GM23338 (cell line): ENCODE results near the gene TJP2. TPM values are rescaled to one million over a fixed set of nuclear protein-coding genes. Genes with fewer than 3 reads are reported as not detected.

ENCODE experiments used
- ATAC-seq: fragments of 200-7000 bp; cut with Tn5 transposase; 3 replicates; pipeline ENCODE4 v1.9.1; 2020
- DNase-seq: peaks from one replicate; pipeline ENCODE4 v3.0.0-alpha.2; 2015; ENCODE audit warnings: low spot score
- H2AFZ ChIP-seq: fragments of 200-600 bp; sonication (generic); 2 replicates; pipeline ENCODE4 v1.8.0; 2016; ENCODE audit warnings: antibody characterized with exemption, mild to moderate bottlenecking, moderate library complexity
- H3F3A ChIP-seq: fragments of 200-600 bp; sonication (generic); replicated peaks from 2 replicates; pipeline ENCODE4 v1.8.0; 2017; ENCODE audit warnings: antibody characterized with exemption, mixed run types, low read depth
- H3K27ac ChIP-seq: fragments of 200-600 bp; sonication (generic); 2 replicates; pipeline ENCODE4 v1.6.1; 2016; ENCODE audit warnings: low read depth
- H3K27me3 ChIP-seq: fragments of 200-600 bp; sonication (generic); 2 replicates; pipeline ENCODE4 v1.8.0; 2016; ENCODE audit warnings: mild to moderate bottlenecking, mixed run types, moderate library complexity; ENCODE audit not compliant: insufficient read depth
- H3K36me3 ChIP-seq: fragments of 200-600 bp; sonication (generic); 2 replicates; pipeline ENCODE4 v1.8.0; 2016; ENCODE audit warnings: mild to moderate bottlenecking; ENCODE audit not compliant: insufficient read depth
- H3K4me1 ChIP-seq: fragments of 200-600 bp; sonication (generic); 2 replicates; pipeline ENCODE4 v1.8.0; 2016; ENCODE audit warnings: mild to moderate bottlenecking, moderate library complexity; ENCODE audit not compliant: insufficient read depth
- H3K4me2 ChIP-seq: fragments of 200-600 bp; sonication (generic); 2 replicates; pipeline ENCODE4 v1.7.1; 2017; ENCODE audit warnings: mixed run types
- H3K4me3 ChIP-seq: fragments of 200-600 bp; sonication (generic); 2 replicates; pipeline ENCODE4 v1.6.1; 2016; ENCODE audit warnings: mixed run types
- H3K79me2 ChIP-seq: fragments of 200-600 bp; sonication (generic); replicated peaks from 2 replicates; pipeline ENCODE4 v1.8.0; 2017; ENCODE audit warnings: mild to moderate bottlenecking; ENCODE audit not compliant: insufficient read depth
- H3K9me2 ChIP-seq: fragments of 200-600 bp; sonication (generic); 2 replicates; pipeline ENCODE4 v1.8.0; 2017; ENCODE audit not compliant: insufficient read depth
- H4K20me1 ChIP-seq: fragments of 200-600 bp; sonication (generic); replicated peaks from 2 replicates; pipeline ENCODE4 v1.8.0; 2017; ENCODE audit warnings: mild to moderate bottlenecking; ENCODE audit not compliant: insufficient read depth
- H3K27ac Mint-ChIP-seq: 2 replicates; pipeline ENCODE4 v1.8.0; 2020; ENCODE audit warnings: inconsistent platforms, mild to moderate bottlenecking, moderate library complexity, mixed read lengths
- H3K27me3 Mint-ChIP-seq: 3 replicates; pipeline ENCODE4 v1.8.0; 2022; ENCODE audit warnings: low read depth, mild to moderate bottlenecking, moderate library complexity, mixed read lengths, inconsistent platforms; ENCODE audit not compliant: insufficient read depth, poor library complexity
- H3K36me3 Mint-ChIP-seq: 3 replicates; pipeline ENCODE4 v1.8.0; 2021; ENCODE audit warnings: low read depth, mild to moderate bottlenecking, inconsistent platforms, moderate library complexity, mixed read lengths
- H3K4me1 Mint-ChIP-seq: 3 replicates; pipeline ENCODE4 v1.8.0; 2020; ENCODE audit warnings: mild to moderate bottlenecking, inconsistent platforms, mixed read lengths
- H3K4me3 Mint-ChIP-seq: 3 replicates; pipeline ENCODE4 v1.8.0; 2021; ENCODE audit warnings: moderate library complexity, mild to moderate bottlenecking, inconsistent platforms, mixed read lengths
- H3K9me3 Mint-ChIP-seq: 3 replicates; pipeline ENCODE4 v1.8.0; 2020; ENCODE audit warnings: moderate library complexity, mild to moderate bottlenecking, inconsistent platforms, mixed read lengths
- CREB1 ChIP-seq: fragments of 250-450 bp; sonication (Bioruptor Pico); IDR thresholded peaks from 2 replicates; pipeline ENCODE4 v1.5.0; 2020; ENCODE audit warnings: low read depth, mild to moderate bottlenecking, moderate library complexity
- CTCF ChIP-seq, 2 experiments: fragments of 200-600 bp in 1 of 2; sonication (generic) in 1 of 2; conservative IDR thresholded peaks; 2 replicates each; pipeline versions ENCODE4 v1.5.1 to v1.6.1; 2016 to 2017; ENCODE audit warnings: antibody characterized with exemption in 2 of 2, low read depth in 2 of 2, mild to moderate bottlenecking in 2 of 2, moderate library complexity in 1 of 2
- ETS1 ChIP-seq: IDR thresholded peaks from 2 replicates; pipeline ENCODE4 v1.6.1; 2016; ENCODE audit warnings: antibody characterized with exemption
- EZH2phosphoT487 ChIP-seq: fragments of 200-600 bp; sonication (generic); IDR thresholded peaks from one replicate; pipeline ENCODE4 v1.8.1; 2018; ENCODE audit warnings: antibody characterized with exemption; ENCODE audit not compliant: unreplicated experiment
- NANOG ChIP-seq: IDR thresholded peaks from 2 replicates; pipeline ENCODE4 v1.6.1; 2016; ENCODE audit warnings: antibody characterized with exemption, borderline replicate concordance
- POLR2AphosphoS5 ChIP-seq: IDR thresholded peaks from 2 replicates; pipeline ENCODE4 v1.6.1; 2016; ENCODE audit warnings: antibody characterized with exemption, low read depth
- ZNF114 ChIP-seq: fragments of 250-450 bp; sonication (Bioruptor Pico); IDR thresholded peaks from 2 replicates; pipeline ENCODE4 v1.5.0; 2020; ENCODE audit warnings: mild to moderate bottlenecking, moderate library complexity
- ZNF331 ChIP-seq: fragments of 250-450 bp; sonication (Bioruptor Pico); IDR thresholded peaks from 2 replicates; pipeline ENCODE4 v1.5.0; 2020; ENCODE audit warnings: low read depth, mild to moderate bottlenecking, moderate library complexity
- polyA plus RNA-seq: library from polyadenylated mRNA; unstranded; fragments of >200 nt; fragmentation: Nextera tagmentation; extraction: Ambion mirVana; gene quantifications from 2 replicates; pipeline ENCODE4 v1.2.1, GENCODE V29; 2016
- total RNA-seq: library from RNA; depleted of rRNA; stranded (reverse); fragments of >200 nt; shearing (Covaris generic); gene quantifications from 2 replicates; pipeline ENCODE4 v1.2.3, GENCODE V29; 2014
- TF ChIP-seq, protein P1 (sequence below): fragments of 250-450 bp; sonication (Bioruptor Pico); IDR thresholded peaks from 2 replicates; pipeline ENCODE4 v1.5.0; 2020; ENCODE audit warnings: mild to moderate bottlenecking, moderate library complexity

Gene TJP2
- total and polyA plus RNA-seq, 2 experiments from 2014 or later, result 37.6 to 234 TPM

GRCh38 chr9:69145144-69145715 is 28.8 kb upstream of the TJP2 start:
- Histone ChIP-seq H3K36me3 (no peaks in the 10 kb centered on the region), H3K79me2 (peaks cover 94% of the 10 kb centered on the region), H4K20me1 (no peaks in the 10 kb centered on the region; the same call in 1 of the 2 replicates), H3K27ac (no peak overlapping the region), H3K27me3 (no peaks in the 10 kb centered on the region), H3K4me3 (no peak overlapping the region), H2AFZ (no peak overlapping the region), H3F3A (0 out of 2 replicates have a peak, but pooled peaks cover 3% of the 10 kb centered on the region), H3K4me1 (no peaks in the 10 kb centered on the region), H3K4me2 (no peak overlapping the region), H3K9me2 (no peaks in the 10 kb centered on the region)
- Mint-ChIP-seq H3K36me3 (0 out of 3 replicates have a peak, but pooled peaks cover 3% of the 10 kb centered on the region), H3K4me1 (peaks cover 17% of the 10 kb centered on the region; the same call in 2 of the 3 replicates), H3K4me3 (no peak overlapping the region), H3K9me3 (no peaks in the 10 kb centered on the region), H3K27ac (no peak overlapping the region), H3K27me3 (no peaks in the 10 kb centered on the region)
- TF ChIP-seq ZNF114, result no peak
- TF ChIP-seq ZNF331 (CRISPR knock-in tag), result no peak
- TF ChIP-seq, protein P1, sequence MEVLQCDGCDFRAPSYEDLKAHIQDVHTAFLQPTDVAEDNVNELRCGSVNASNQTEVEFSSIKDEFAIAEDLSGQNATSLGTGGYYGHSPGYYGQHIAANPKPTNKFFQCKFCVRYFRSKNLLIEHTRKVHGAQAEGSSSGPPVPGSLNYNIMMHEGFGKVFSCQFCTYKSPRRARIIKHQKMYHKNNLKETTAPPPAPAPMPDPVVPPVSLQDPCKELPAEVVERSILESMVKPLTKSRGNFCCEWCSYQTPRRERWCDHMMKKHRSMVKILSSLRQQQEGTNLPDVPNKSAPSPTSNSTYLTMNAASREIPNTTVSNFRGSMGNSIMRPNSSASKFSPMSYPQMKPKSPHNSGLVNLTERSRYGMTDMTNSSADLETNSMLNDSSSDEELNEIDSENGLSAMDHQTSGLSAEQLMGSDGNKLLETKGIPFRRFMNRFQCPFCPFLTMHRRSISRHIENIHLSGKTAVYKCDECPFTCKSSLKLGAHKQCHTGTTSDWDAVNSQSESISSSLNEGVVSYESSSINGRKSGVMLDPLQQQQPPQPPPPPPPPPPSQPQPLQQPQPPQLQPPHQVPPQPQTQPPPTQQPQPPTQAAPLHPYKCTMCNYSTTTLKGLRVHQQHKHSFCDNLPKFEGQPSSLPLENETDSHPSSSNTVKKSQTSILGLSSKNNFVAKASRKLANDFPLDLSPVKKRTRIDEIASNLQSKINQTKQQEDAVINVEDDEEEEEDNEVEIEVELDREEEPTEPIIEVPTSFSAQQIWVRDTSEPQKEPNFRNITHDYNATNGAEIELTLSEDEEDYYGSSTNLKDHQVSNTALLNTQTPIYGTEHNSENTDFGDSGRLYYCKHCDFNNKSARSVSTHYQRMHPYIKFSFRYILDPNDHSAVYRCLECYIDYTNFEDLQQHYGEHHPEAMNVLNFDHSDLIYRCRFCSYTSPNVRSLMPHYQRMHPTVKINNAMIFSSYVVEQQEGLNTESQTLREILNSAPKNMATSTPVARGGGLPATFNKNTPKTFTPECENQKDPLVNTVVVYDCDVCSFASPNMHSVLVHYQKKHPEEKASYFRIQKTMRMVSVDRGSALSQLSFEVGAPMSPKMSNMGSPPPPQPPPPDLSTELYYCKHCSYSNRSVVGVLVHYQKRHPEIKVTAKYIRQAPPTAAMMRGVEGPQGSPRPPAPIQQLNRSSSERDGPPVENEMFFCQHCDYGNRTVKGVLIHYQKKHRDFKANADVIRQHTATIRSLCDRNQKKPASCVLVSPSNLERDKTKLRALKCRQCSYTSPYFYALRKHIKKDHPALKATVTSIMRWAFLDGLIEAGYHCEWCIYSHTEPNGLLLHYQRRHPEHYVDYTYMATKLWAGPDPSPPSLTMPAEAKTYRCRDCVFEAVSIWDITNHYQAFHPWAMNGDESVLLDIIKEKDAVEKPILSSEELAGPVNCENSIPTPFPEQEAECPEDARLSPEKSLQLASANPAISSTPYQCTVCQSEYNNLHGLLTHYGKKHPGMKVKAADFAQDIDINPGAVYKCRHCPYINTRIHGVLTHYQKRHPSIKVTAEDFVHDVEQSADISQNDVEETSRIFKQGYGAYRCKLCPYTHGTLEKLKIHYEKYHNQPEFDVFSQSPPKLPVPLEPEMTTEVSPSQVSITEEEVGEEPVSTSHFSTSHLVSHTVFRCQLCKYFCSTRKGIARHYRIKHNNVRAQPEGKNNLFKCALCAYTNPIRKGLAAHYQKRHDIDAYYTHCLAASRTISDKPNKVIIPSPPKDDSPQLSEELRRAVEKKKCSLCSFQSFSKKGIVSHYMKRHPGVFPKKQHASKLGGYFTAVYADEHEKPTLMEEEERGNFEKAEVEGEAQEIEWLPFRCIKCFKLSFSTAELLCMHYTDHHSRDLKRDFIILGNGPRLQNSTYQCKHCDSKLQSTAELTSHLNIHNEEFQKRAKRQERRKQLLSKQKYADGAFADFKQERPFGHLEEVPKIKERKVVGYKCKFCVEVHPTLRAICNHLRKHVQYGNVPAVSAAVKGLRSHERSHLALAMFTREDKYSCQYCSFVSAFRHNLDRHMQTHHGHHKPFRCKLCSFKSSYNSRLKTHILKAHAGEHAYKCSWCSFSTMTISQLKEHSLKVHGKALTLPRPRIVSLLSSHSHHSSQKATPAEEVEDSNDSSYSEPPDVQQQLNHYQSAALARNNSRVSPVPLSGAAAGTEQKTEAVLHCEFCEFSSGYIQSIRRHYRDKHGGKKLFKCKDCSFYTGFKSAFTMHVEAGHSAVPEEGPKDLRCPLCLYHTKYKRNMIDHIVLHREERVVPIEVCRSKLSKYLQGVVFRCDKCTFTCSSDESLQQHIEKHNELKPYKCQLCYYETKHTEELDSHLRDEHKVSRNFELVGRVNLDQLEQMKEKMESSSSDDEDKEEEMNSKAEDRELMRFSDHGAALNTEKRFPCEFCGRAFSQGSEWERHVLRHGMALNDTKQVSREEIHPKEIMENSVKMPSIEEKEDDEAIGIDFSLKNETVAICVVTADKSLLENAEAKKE (CRISPR knock-in tag), result no peak
- TF ChIP-seq CTCF (conservative IDR thresholded peaks at IDR 0.05; ENCODE audit: low read depth in 2 of 2), result no peak
- no peak for TF ChIP-seq POLR2AphosphoS5
- no peak for TF ChIP-seq CREB1 (CRISPR knock-in tag)
- TF ChIP-seq EZH2phosphoT487, result no peak
- no peak for TF ChIP-seq NANOG
- no peak for TF ChIP-seq ETS1
- ATAC-seq, result no peak
- DNase-seq, result no peak
